Measurements from ENCODE around the gene MRPS33. TPM values are rescaled to one million over a fixed set of nuclear protein-coding genes. Genes with fewer than 3 reads are reported as not detected.

Gene MRPS33
- total and polyA plus RNA-seq, 2 of the 13 experiments (the other 11 are each of a cell fraction or from before 2014, with no cell fraction given): 50.9 to 91.0 TPM

DNA sequence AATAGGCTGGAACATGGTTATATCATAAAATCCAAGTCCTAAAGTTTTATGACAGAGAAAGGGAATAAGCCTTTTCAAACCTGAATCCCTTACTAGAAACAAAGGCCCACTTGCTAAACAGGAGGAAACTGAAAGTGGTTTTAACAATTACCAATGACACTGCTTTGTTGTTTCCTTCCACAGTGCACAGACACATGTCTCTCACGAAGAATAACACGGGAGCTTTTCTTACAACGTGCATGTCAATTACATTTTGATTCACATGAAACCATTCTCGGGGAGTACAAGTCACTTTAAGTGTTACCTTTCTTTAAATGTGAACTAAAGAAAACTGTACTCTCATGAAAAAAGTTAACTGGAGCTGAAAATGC lies 1.4 kb downstream of the MRPS33 start:
- Histone ChIP-seq H4K20me1 (ENCODE audit: insufficient read depth, low read length) (no peaks in the 10 kb centered on the region), H3K9me3 (ENCODE audit: low read length) (peaks cover 5% of the 10 kb centered on the region; the same call in 1 of the 2 replicates), H3K9ac (ENCODE audit: insufficient read depth, low read depth, low read length) (peak overlapping the region; percentile 88; the same call in 1 of the 2 replicates), H3K27ac (ENCODE audit: extremely low read length, insufficient read depth, low read length) (peak overlapping the region; percentile 82), H3K36me3 (replicated peaks in 1 of 2; ENCODE audit: control insufficient read depth in 1 of 2, insufficient read depth in 2 of 2, low read length in 2 of 2) (peaks cover 0 to 11% of the 10 kb centered on the region in 2 experiments; a peak in 3 of 5 replicates), H3K79me2 (ENCODE audit: insufficient read depth, low read length) (peaks cover 10% of the 10 kb centered on the region), H3K4me1 (ENCODE audit: insufficient read depth, low read length) (peaks cover 30% of the 10 kb centered on the region), H3K4me2 (ENCODE audit: low read depth, low read length) (peak overlapping the region; percentile 92), H3K27me3 (ENCODE audit: control insufficient read depth in 1 of 2, insufficient read depth in 2 of 2, low read length in 2 of 2) (no peaks in the 10 kb centered on the region; a peak in 1 of 5 replicates), H3K4me3 (replicated peaks in 1 of 3; ENCODE audit: insufficient read depth in 1 of 3, low read depth in 2 of 3, low read length in 3 of 3) (peak overlapping the region in 2 of 3 experiments; percentile 84 to 87; a peak in 4 of 6 replicates), H2AFZ (ENCODE audit: low read length) (no peak overlapping the region)
- BruUV-seq (replicated peaks): no TSS peak
- no peak for FAIRE-seq
- ATAC-seq: no peak
- in situ Hi-C loops (cut with HindIII; ENCODE audit: extremely low pct_ligation_motif_present, low pct_unique_long_range_greater_than_20kb): loop anchor here (5.0 to 25.0 kb wide), 2 partner anchors 201 to 326 kb away; partner anchors contain the start of gene NDUFB2
- TF ChIP-seq, protein P1, sequence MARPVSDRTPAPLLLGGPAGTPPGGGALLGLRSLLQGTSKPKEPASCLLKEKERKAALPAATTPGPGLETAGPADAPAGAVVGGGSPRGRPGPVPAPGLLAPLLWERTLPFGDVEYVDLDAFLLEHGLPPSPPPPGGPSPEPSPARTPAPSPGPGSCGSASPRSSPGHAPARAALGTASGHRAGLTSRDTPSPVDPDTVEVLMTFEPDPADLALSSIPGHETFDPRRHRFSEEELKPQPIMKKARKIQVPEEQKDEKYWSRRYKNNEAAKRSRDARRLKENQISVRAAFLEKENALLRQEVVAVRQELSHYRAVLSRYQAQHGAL (CRISPR knock-in tag; IDR thresholded peaks at IDR 0.05; ENCODE audit: not compliant biosample characterization): no peak
- TF ChIP-seq ZNF556 (CRISPR knock-in tag; IDR thresholded peaks at IDR 0.05; ENCODE audit: borderline replicate concordance): no peak
- no peak for TF ChIP-seq ZNF160 (CRISPR knock-in tag; IDR thresholded peaks at IDR 0.05)
- TF ChIP-seq, protein P2, sequence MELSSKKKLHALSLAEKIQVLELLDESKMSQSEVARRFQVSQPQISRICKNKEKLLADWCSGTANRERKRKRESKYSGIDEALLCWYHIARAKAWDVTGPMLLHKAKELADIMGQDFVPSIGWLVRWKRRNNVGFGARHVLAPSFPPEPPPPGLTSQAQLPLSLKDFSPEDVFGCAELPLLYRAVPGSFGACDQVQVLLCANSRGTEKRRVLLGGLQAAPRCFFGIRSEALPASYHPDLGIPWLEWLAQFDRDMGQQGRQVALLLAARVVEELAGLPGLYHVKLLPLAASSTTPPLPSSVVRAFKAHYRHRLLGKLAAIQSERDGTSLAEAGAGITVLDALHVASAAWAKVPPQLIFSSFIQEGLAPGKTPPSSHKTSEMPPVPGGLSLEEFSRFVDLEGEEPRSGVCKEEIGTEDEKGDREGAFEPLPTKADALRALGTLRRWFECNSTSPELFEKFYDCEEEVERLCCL (CRISPR knock-in tag; IDR thresholded peaks at IDR 0.05; ENCODE audit: borderline replicate concordance): no peak
- TF ChIP-seq, protein P3, sequence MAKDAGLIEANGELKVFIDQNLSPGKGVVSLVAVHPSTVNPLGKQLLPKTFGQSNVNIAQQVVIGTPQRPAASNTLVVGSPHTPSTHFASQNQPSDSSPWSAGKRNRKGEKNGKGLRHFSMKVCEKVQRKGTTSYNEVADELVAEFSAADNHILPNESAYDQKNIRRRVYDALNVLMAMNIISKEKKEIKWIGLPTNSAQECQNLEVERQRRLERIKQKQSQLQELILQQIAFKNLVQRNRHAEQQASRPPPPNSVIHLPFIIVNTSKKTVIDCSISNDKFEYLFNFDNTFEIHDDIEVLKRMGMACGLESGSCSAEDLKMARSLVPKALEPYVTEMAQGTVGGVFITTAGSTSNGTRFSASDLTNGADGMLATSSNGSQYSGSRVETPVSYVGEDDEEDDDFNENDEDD (CRISPR knock-in tag; IDR thresholded peaks at IDR 0.05; ENCODE audit: borderline replicate concordance): no peak
- no peak for TF ChIP-seq HHEX (CRISPR knock-in tag; IDR thresholded peaks at IDR 0.05)
- TF ChIP-seq, protein P4, sequence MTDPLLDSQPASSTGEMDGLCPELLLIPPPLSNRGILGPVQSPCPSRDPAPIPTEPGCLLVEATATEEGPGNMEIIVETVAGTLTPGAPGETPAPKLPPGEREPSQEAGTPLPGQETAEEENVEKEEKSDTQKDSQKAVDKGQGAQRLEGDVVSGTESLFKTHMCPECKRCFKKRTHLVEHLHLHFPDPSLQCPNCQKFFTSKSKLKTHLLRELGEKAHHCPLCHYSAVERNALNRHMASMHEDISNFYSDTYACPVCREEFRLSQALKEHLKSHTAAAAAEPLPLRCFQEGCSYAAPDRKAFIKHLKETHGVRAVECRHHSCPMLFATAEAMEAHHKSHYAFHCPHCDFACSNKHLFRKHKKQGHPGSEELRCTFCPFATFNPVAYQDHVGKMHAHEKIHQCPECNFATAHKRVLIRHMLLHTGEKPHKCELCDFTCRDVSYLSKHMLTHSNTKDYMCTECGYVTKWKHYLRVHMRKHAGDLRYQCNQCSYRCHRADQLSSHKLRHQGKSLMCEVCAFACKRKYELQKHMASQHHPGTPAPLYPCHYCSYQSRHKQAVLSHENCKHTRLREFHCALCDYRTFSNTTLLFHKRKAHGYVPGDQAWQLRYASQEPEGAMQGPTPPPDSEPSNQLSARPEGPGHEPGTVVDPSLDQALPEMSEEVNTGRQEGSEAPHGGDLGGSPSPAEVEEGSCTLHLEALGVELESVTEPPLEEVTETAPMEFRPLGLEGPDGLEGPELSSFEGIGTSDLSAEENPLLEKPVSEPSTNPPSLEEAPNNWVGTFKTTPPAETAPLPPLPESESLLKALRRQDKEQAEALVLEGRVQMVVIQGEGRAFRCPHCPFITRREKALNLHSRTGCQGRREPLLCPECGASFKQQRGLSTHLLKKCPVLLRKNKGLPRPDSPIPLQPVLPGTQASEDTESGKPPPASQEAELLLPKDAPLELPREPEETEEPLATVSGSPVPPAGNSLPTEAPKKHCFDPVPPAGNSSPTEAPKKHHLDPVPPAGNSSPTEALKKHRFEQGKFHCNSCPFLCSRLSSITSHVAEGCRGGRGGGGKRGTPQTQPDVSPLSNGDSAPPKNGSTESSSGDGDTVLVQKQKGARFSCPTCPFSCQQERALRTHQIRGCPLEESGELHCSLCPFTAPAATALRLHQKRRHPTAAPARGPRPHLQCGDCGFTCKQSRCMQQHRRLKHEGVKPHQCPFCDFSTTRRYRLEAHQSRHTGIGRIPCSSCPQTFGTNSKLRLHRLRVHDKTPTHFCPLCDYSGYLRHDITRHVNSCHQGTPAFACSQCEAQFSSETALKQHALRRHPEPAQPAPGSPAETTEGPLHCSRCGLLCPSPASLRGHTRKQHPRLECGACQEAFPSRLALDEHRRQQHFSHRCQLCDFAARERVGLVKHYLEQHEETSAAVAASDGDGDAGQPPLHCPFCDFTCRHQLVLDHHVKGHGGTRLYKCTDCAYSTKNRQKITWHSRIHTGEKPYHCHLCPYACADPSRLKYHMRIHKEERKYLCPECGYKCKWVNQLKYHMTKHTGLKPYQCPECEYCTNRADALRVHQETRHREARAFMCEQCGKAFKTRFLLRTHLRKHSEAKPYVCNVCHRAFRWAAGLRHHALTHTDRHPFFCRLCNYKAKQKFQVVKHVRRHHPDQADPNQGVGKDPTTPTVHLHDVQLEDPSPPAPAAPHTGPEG (CRISPR knock-in tag; IDR thresholded peaks at IDR 0.05): no peak
- TF ChIP-seq, protein P5, sequence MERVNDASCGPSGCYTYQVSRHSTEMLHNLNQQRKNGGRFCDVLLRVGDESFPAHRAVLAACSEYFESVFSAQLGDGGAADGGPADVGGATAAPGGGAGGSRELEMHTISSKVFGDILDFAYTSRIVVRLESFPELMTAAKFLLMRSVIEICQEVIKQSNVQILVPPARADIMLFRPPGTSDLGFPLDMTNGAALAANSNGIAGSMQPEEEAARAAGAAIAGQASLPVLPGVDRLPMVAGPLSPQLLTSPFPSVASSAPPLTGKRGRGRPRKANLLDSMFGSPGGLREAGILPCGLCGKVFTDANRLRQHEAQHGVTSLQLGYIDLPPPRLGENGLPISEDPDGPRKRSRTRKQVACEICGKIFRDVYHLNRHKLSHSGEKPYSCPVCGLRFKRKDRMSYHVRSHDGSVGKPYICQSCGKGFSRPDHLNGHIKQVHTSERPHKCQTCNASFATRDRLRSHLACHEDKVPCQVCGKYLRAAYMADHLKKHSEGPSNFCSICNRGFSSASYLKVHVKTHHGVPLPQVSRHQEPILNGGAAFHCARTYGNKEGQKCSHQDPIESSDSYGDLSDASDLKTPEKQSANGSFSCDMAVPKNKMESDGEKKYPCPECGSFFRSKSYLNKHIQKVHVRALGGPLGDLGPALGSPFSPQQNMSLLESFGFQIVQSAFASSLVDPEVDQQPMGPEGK (CRISPR knock-in tag; IDR thresholded peaks at IDR 0.05): no peak
- no peak for TF ChIP-seq NR2F2 (IDR thresholded peaks at IDR 0.05; ENCODE audit: borderline replicate concordance, low read depth)
- intact Hi-C loops (cut with micrococcal nuclease; ENCODE audit: unreplicated experiment): loop anchor here (2.0 to 10.0 kb wide), 4 partner anchors 91 to 496 kb away; partner anchors contain the start of gene BRAF
- CTCF ChIA-PET (ENCODE audit: low intra/inter-chr PET ratio, low total read pairs): interaction anchor here (3.2 kb wide), 1 partner anchor 202 kb away, joined by 37 read pairs; no protein-coding TSS in a partner anchor
- WGBS (ENCODE audit: low lambda C conversion rate): 68% methylated on average over 4 of the region's 4 CpGs
- DNase-seq (ENCODE audit: low spot score): no peak
- POLR2A ChIA-PET: interaction anchor here (1.8 to 2.4 kb wide), 2 partner anchors 12 to 90 kb away, joined by 4 to 9 read pairs; no protein-coding TSS in a partner anchor

All from HepG2 (cell line).